Esophagus squamous epithelium (tissue), 4 donors: ENCODE measurements around the gene HDHD5.

Experiments
- POLR2A ChIP-seq, 4 donors: fragments of 450-650 bp; IDR thresholded peaks; one replicate each; pipeline ENCODE4 v1.6.1; 2017; ENCODE audit warnings: antibody characterized with exemption in 4 of 4, mild to moderate bottlenecking in 4 of 4, moderate library complexity in 3 of 4
- TF ChIP-seq, protein P1 (sequence below), 6 experiments: fragments of 450-650 bp in 4 of 6; fragments of 200-600 bp in 2 of 6; sonication (generic) in 2 of 6; IDR thresholded peaks; one replicate each; pipeline ENCODE4 v1.5.1; 2016 to 2019; ENCODE audit warnings: antibody characterized with exemption in 6 of 6, mild to moderate bottlenecking in 4 of 6, moderate library complexity in 4 of 6

GRCh38 chr22:17162731-17163130 lies 3.7 kb upstream of the HDHD5 start:
- TF ChIP-seq, protein P1, sequence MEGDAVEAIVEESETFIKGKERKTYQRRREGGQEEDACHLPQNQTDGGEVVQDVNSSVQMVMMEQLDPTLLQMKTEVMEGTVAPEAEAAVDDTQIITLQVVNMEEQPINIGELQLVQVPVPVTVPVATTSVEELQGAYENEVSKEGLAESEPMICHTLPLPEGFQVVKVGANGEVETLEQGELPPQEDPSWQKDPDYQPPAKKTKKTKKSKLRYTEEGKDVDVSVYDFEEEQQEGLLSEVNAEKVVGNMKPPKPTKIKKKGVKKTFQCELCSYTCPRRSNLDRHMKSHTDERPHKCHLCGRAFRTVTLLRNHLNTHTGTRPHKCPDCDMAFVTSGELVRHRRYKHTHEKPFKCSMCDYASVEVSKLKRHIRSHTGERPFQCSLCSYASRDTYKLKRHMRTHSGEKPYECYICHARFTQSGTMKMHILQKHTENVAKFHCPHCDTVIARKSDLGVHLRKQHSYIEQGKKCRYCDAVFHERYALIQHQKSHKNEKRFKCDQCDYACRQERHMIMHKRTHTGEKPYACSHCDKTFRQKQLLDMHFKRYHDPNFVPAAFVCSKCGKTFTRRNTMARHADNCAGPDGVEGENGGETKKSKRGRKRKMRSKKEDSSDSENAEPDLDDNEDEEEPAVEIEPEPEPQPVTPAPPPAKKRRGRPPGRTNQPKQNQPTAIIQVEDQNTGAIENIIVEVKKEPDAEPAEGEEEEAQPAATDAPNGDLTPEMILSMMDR (IDR thresholded peaks at IDR 0.05): no peak
- no peak for TF ChIP-seq POLR2A (IDR thresholded peaks at IDR 0.05)
